Neural cell (in vitro differentiated cells): Measurements from ENCODE around the gene CERT1.

Experiments
- CTCF ChIP-seq: fragments of 450-650 bp; IDR thresholded peaks from 2 replicates; pipeline ENCODE4 v1.5.1; 2014; ENCODE audit warnings: antibody characterized with exemption, mild to moderate bottlenecking, moderate library complexity; ENCODE audit not compliant: poor library complexity, severe bottlenecking
- EZH2 ChIP-seq: fragments of 200-600, 300-800 bp; shearing (Covaris generic), sonication (generic); IDR thresholded peaks from 2 replicates; pipeline ENCODE4 v1.6.1; 2014; ENCODE audit warnings: antibody characterized with exemption, low read length, borderline replicate concordance, mild to moderate bottlenecking; ENCODE audit not compliant: insufficient read depth, poor library complexity, severe bottlenecking
- MXI1 ChIP-seq: fragments of 450-650 bp; conservative IDR thresholded peaks from 2 replicates; pipeline ENCODE4 v1.6.1; 2014; ENCODE audit warnings: antibody characterized with exemption, mild to moderate bottlenecking; ENCODE audit not compliant: poor library complexity, severe bottlenecking
- POLR2AphosphoS5 ChIP-seq: IDR thresholded peaks from 2 replicates; pipeline ENCODE4 v1.6.1; 2012
- REST ChIP-seq: IDR thresholded peaks from 2 replicates; pipeline ENCODE4 v1.6.1; 2012; ENCODE audit warnings: borderline replicate concordance
- TAF1 ChIP-seq: IDR thresholded peaks from 2 replicates; pipeline ENCODE4 v1.6.1; 2012; ENCODE audit warnings: low read depth

GRCh38 chr5:75558981-75559632 lies 47.7 kb upstream of the CERT1 start:
- TF ChIP-seq CTCF: no peak
- no peak for TF ChIP-seq MXI1
- no peak for TF ChIP-seq POLR2AphosphoS5
- TF ChIP-seq EZH2: no peak
- TF ChIP-seq TAF1: no peak
- TF ChIP-seq REST: no peak
